HepG2 (cell line): ENCODE results near the gene ORC1. TPM values are rescaled to one million over a fixed set of nuclear protein-coding genes. Genes with fewer than 3 reads are reported as not detected.

Experiments
- DNMT1 ChIP-seq: sonication (generic); formaldehyde crosslinking; IDR thresholded peaks from 2 replicates; pipeline ENCODE4 v1.5.1; 2020; ENCODE audit warnings: mild to moderate bottlenecking, missing genetic modification reagents
- KLF9 ChIP-seq: IDR thresholded peaks from 2 replicates; pipeline ENCODE4 v1.6.1; 2016; ENCODE audit warnings: low read depth
- PRPF4 ChIP-seq: fragments of 200-400 bp; formaldehyde crosslinking; IDR thresholded peaks from 2 replicates; pipeline ENCODE4 v1.6.1; 2016; ENCODE audit warnings: low read length, low read depth; ENCODE audit not compliant: poor library complexity, severe bottlenecking
- SMARCC2 ChIP-seq: fragments of 450-650 bp; IDR thresholded peaks from 2 replicates; pipeline ENCODE4 v1.6.1; 2017; ENCODE audit warnings: antibody characterized with exemption, mild to moderate bottlenecking
- ZNF616 ChIP-seq: sonication (generic); formaldehyde crosslinking; IDR thresholded peaks from 2 replicates; pipeline ENCODE4 v1.5.0; 2020; ENCODE audit warnings: low read depth, mild to moderate bottlenecking, missing genetic modification reagents
- ZNF646 ChIP-seq: sonication (generic); formaldehyde crosslinking; IDR thresholded peaks from 2 replicates; pipeline ENCODE4 v1.9.0; 2021; ENCODE audit warnings: mild to moderate bottlenecking, missing genetic modification reagents
- ZNF687 ChIP-seq: sonication (generic); formaldehyde crosslinking; IDR thresholded peaks from 2 replicates; pipeline ENCODE4 v1.5.1; 2020; ENCODE audit warnings: mild to moderate bottlenecking, missing genetic modification reagents, moderate library complexity
- polyA plus RNA-seq, 8 experiments: library from polyadenylated mRNA; depleted of rRNA in 3 of 8; stranded (reverse) in 7 of 8; unstranded in 1 of 8; fragments of >200 nt; fragmentation: Illumina TruSeq in 4 of 8; extraction: Trizol in 4 of 8; gene quantifications; 2 replicates each; pipeline versions ENCODE4 v1.2.1 to v1.2.3, GENCODE V29; 2011 to 2016; ENCODE audit warnings: low read depth in 4 of 8, missing spikeins in 1 of 8, mixed read lengths in 1 of 8; ENCODE audit not compliant: insufficient read depth in 1 of 8
- total RNA-seq, 5 experiments: library from RNA; depleted of rRNA; stranded (reverse); fragments of >200 nt; fragmentation: Illumina TruSeq; extraction: Trizol; gene quantifications; 2 replicates each; pipeline ENCODE4 v1.2.3, GENCODE V29; 2016; ENCODE audit warnings: low read depth in 1 of 5
- TF ChIP-seq, protein P1 (sequence below): sonication (generic); formaldehyde crosslinking; IDR thresholded peaks from 2 replicates; pipeline ENCODE4 v1.4.0; 2020; ENCODE audit warnings: mild to moderate bottlenecking, missing genetic modification reagents
- TF ChIP-seq, protein P2 (sequence below): sonication (generic); formaldehyde crosslinking; conservative IDR thresholded peaks from 2 replicates; pipeline ENCODE4 v1.4.0; 2020; ENCODE audit warnings: missing genetic modification reagents

The ORC1 gene
- total and polyA plus RNA-seq, 2 of the 13 experiments (the other 11 are each of a cell fraction or from before 2014, with no cell fraction given) = 7.0 to 23.5 TPM

DNA sequence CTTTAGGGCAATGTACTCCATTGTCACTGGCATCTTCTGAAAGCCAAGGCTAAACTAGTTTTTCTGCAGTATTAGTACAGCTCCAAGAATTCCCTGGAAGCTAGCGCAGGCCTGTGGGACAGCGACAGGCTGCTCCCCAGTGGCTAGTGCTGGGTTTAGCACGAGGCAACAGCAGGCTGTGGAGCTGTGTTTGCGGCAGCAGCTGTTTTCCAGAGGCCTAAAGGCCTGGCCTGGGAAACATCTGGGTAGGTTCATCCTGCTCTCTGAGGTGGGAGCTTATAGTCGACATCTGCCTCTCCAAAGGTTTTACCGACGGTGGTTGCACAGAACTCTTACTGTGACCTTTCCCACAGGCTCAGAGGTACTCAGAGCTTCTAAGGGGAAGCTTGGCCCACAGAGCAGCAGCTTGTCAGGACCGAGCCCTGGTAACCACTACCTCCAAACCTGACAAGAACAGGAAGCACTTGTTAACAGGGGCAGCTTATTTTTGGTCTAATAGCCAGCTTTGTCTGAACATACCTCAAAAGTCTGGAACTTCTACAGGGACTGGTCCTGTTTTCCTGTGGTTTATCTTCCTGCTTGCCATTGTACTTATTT is 55.4 kb downstream of the ORC1 start (continued):
- TF ChIP-seq, protein P1, sequence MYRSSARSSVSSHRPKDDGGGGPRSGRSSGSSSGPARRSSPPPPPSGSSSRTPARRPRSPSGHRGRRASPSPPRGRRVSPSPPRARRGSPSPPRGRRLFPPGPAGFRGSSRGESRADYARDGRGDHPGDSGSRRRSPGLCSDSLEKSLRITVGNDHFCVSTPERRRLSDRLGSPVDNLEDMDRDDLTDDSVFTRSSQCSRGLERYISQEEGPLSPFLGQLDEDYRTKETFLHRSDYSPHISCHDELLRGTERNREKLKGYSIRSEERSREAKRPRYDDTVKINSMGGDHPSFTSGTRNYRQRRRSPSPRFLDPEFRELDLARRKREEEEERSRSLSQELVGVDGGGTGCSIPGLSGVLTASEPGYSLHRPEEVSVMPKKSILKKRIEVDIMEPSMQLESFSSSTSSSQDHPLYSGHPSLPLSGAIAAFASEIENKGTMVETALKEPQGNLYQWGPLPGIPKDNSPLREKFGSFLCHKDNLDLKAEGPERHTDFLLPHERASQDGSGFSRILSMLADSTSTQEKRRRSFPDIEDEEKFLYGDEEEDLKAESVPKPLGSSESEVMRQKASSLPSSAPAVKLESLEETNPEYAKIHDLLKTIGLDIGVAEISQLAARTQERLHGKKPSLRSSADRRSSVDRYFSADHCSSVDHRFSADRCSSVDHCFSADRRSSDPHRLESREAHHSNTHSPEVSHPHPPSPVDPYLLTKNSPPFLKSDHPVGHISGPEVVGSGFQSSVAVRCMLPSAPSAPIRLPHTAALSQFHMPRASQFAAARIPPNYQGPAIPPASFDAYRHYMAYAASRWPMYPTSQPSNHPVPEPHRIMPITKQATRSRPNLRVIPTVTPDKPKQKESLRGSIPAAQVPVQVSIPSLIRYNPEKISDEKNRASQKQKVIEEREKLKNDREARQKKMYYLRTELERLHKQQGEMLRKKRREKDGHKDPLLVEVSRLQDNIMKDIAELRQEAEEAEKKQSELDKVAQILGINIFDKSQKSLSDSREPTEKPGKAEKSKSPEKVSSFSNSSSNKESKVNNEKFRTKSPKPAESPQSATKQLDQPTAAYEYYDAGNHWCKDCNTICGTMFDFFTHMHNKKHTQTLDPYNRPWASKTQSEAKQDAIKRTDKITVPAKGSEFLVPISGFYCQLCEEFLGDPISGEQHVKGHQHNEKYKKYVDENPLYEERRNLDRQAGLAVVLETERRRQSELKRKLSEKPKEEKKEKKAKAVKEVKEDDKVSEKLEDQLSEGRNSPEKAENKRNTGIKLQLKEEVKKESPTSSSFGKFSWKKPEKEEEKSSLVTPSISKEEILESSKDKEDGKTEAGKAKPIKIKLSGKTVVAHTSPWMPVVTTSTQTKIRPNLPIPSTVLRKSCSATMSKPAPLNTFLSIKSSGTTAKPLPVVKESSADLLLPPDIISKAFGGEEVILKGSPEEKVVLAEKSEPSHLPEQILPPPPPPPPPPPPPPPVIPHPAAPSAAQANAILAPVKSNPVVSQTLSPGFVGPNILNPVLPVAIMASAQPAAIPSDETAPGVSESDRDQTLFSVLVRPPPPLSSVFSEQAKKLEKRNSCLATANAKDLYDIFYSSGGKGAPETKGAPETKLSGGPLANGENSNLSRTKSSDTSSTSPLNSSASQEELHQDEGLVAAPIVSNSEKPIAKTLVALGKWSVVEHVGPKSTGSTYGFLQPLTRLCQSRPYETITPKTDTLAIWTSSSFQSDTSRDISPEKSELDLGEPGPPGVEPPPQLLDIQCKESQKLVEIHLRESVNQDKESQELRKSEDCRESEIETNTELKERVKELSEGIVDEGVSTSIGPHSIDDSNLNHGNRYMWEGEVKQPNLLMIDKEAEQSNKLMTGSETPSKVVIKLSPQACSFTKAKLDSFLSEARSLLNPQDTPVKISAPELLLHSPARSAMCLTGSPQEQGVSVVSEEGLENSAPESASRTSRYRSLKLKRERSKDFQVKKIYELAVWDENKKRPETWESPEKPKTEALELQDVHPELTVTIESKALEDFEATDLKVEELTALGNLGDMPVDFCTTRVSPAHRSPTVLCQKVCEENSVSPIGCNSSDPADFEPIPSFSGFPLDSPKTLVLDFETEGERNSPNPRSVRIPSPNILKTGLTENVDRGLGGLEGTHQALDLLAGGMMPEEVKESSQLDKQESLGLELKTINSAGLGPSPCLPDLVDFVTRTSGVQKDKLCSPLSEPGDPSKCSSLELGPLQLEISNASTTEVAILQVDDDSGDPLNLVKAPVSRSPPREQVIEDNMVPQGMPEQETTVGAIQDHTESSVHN (CRISPR knock-in tag) = no peak
- TF ChIP-seq DNMT1 = no peak
- TF ChIP-seq ZNF616 (CRISPR knock-in tag) = no peak
- TF ChIP-seq PRPF4 = no peak
- peak; percentile 34; the same call in 1 of the 2 replicates for TF ChIP-seq ZNF687 (CRISPR knock-in tag)
- TF ChIP-seq, protein P2, sequence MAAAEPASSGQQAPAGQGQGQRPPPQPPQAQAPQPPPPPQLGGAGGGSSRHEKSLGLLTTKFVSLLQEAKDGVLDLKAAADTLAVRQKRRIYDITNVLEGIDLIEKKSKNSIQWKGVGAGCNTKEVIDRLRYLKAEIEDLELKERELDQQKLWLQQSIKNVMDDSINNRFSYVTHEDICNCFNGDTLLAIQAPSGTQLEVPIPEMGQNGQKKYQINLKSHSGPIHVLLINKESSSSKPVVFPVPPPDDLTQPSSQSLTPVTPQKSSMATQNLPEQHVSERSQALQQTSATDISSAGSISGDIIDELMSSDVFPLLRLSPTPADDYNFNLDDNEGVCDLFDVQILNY (CRISPR knock-in tag) = no peak
- TF ChIP-seq ZNF646 (CRISPR knock-in tag) = no peak
- TF ChIP-seq SMARCC2 = no peak
- no peak for TF ChIP-seq KLF9
